Activated CD4-positive, alpha-beta T cell treated with anti-CD3 and anti-CD28 coated beads, Interleukin-2, amount 50 U/mL, for 48 hours (primary cell): Measurements from ENCODE around the gene TRMT44.
"Not testable (repeated sequence)": the region's sequence is repeated elsewhere in the genome, so short reads cannot be mapped to it uniquely, and the experiment has no call there.

Experiments
- DNase-seq, 2 experiments: peaks; one replicate each; pipeline ENCODE4 v3.0.0-alpha.2; 2020

Gene TRMT44

GRCh38 chr4:8471211-8471875 is 30.8 kb downstream of the TRMT44 start:
- no peak for DNase-seq

GRCh38 chr4:8472158-8472688 is 31.6 kb downstream of the TRMT44 start:
- no peak for DNase-seq

GRCh38 chr4:8472689-8473197 is 32.2 kb downstream of the TRMT44 start:
- DNase-seq = no peak

- no peak for DNase-seq
Measured at GRCh38 chr4:8473198-8473919, 32.8 kb downstream of the TRMT44 start.

GRCh38 chr4:8473920-8474590 is 33.5 kb downstream of the TRMT44 start:
- no peak for DNase-seq

- no peak for DNase-seq
Measured at GRCh38 chr4:8474856-8475255, 34.3 kb downstream of the TRMT44 start.

- DNase-seq = no peak
Measured at GRCh38 chr4:8475751-8476575, 35.4 kb downstream of the TRMT44 start.

- no peak for DNase-seq
Measured at GRCh38 chr4:8477095-8477635, 36.6 kb downstream of the TRMT44 start.

- DNase-seq = no peak
Measured at GRCh38 chr4:8477676-8478075, 37.1 kb downstream of the TRMT44 start.

GRCh38 chr4:8478371-8478770 is 37.8 kb downstream of the TRMT44 start:
- no peak for DNase-seq

GRCh38 chr4:8478801-8479744 is 38.5 kb downstream of the TRMT44 start:
- no peak for DNase-seq

- no peak for DNase-seq
Measured at GRCh38 chr4:8480221-8480620, 39.6 kb downstream of the TRMT44 start.

GRCh38 chr4:8486643-8487042 is 46.1 kb downstream of the TRMT44 start:
- not testable (repeated sequence) for DNase-seq

GRCh38 chr4:8488791-8489369 is 48.3 kb downstream of the TRMT44 start:
- no peak for DNase-seq

GRCh38 chr4:8491478-8491877 is 50.9 kb downstream of the TRMT44 start:
- not testable (repeated sequence) for DNase-seq

- DNase-seq = no peak
Measured at GRCh38 chr4:8492174-8492573, 51.6 kb downstream of the TRMT44 start.

- no peak for DNase-seq
Measured at GRCh38 chr4:8493484-8493883, 52.9 kb downstream of the TRMT44 start.

GRCh38 chr4:8494218-8494617 is 53.6 kb downstream of the TRMT44 start:
- DNase-seq = no peak

GRCh38 chr4:8494983-8495548 is 54.5 kb downstream of the TRMT44 start:
- DNase-seq = no peak

GRCh38 chr4:8495803-8496202 is 55.2 kb downstream of the TRMT44 start:
- DNase-seq = no peak
